Measurements from ENCODE around the gene JAK3.

JAK3 gene

GRCh38 chr19:17861542-17862402 is 14.0 kb upstream of the JAK3 start:
- no peak overlapping the region for H4K8ac ChIP-seq (ENCODE audit: low read depth, low read length)
- H4K91ac ChIP-seq (ENCODE audit: low read depth, low read length, poor library complexity) = no peak overlapping the region
- H3K4me1 ChIP-seq (ENCODE audit: control insufficient read depth in 2 of 2, insufficient read depth in 1 of 2, low read depth in 1 of 2, low read length in 2 of 2) = peaks cover 13% of the 10 kb centered on the region in 2 donors
- no peak overlapping the region for H2AK5ac ChIP-seq (ENCODE audit: low read depth, low read length)
- H3K4me3 ChIP-seq (ENCODE audit: low read length in 2 of 2) = peak overlapping the region; percentile 22 to 66
- H3K27me3 ChIP-seq (ENCODE audit: control insufficient read depth in 3 of 3, insufficient read depth in 3 of 3, low read depth in 1 of 3, low read length in 3 of 3) = no peaks in the 10 kb centered on the region
- H3K9me3 ChIP-seq (replicated peaks in 1 of 2; ENCODE audit: control insufficient read depth in 2 of 2, insufficient read depth in 1 of 2, low read depth in 1 of 2, low read length in 2 of 2) = peaks cover 0 to 2% of the 10 kb centered on the region in 2 donors
- DNase-seq (ENCODE audit: low spot score) = no peak
- no peak overlapping the region for H2BK12ac ChIP-seq (ENCODE audit: low read length)
- H2BK5ac ChIP-seq (ENCODE audit: low read length) = no peak overlapping the region
- no peak overlapping the region for H3K23ac ChIP-seq (ENCODE audit: low read depth, low read length, poor library complexity)
- no peak overlapping the region for H2BK15ac ChIP-seq (ENCODE audit: low read length)
- H3K9ac ChIP-seq (ENCODE audit: low read depth, low read length, poor library complexity) = peak overlapping the region; percentile 38
- H3K14ac ChIP-seq (ENCODE audit: low read length) = no peak overlapping the region
- peak overlapping the region; percentile 22 for H3K27ac ChIP-seq (replicated peaks; ENCODE audit: low read length)
- no peak overlapping the region for H2AFZ ChIP-seq (ENCODE audit: low read length)
- no peak overlapping the region for H2BK120ac ChIP-seq (ENCODE audit: low read depth, low read length)
- H3K4me2 ChIP-seq (ENCODE audit: insufficient read depth, low read length, poor library complexity, severe bottlenecking) = no peak overlapping the region
- no peak overlapping the region for H3K18ac ChIP-seq (ENCODE audit: low read length)
- H3K79me1 ChIP-seq (ENCODE audit: low read depth, low read length) = peaks cover 18% of the 10 kb centered on the region
- H3K36me3 ChIP-seq (replicated peaks in 1 of 2; ENCODE audit: control insufficient read depth in 2 of 2, insufficient read depth in 2 of 2, low read length in 2 of 2) = peaks cover 43 to 59% of the 10 kb centered on the region in 2 donors
- WGBS, 2 donors (ENCODE audit: extremely low coverage in 2 of 2, insufficient read length in 2 of 2, insufficient replicate concordance in 1 of 2) = no CpG with 5 or more reads among the region's 23 CpGs
- no peak overlapping the region for H3K4ac ChIP-seq (ENCODE audit: low read length)

- Histone ChIP-seq H3K4me3 (ENCODE audit: low read length in 2 of 2) (peak overlapping the region; percentile 66 to 89), H3K14ac (ENCODE audit: low read length) (no peak overlapping the region), H3K27ac (replicated peaks; ENCODE audit: low read length) (no peak overlapping the region), H2BK12ac (ENCODE audit: low read length) (no peak overlapping the region), H3K9ac (ENCODE audit: low read depth, low read length, poor library complexity) (peak overlapping the region; percentile 90), H3K4ac (ENCODE audit: low read length) (no peak overlapping the region), H3K18ac (ENCODE audit: low read length) (no peak overlapping the region), H4K8ac (ENCODE audit: low read depth, low read length) (no peak overlapping the region), H3K23ac (ENCODE audit: low read depth, low read length, poor library complexity) (no peak overlapping the region), H3K27me3 (ENCODE audit: control insufficient read depth in 3 of 3, insufficient read depth in 3 of 3, low read depth in 1 of 3, low read length in 3 of 3) (no peaks in the 10 kb centered on the region), H3K9me3 (replicated peaks in 1 of 2; ENCODE audit: control insufficient read depth in 2 of 2, insufficient read depth in 1 of 2, low read depth in 1 of 2, low read length in 2 of 2) (peaks cover 0 to 2% of the 10 kb centered on the region in 2 donors), H3K4me1 (ENCODE audit: control insufficient read depth in 2 of 2, insufficient read depth in 1 of 2, low read depth in 1 of 2, low read length in 2 of 2) (peaks cover 13% of the 10 kb centered on the region in 2 donors), H2AK5ac (ENCODE audit: low read depth, low read length) (no peak overlapping the region), H2BK15ac (ENCODE audit: low read length) (no peak overlapping the region), H2BK120ac (ENCODE audit: low read depth, low read length) (no peak overlapping the region), H2BK5ac (ENCODE audit: low read length) (no peak overlapping the region), H2AFZ (ENCODE audit: low read length) (no peak overlapping the region), H3K36me3 (replicated peaks in 1 of 2; ENCODE audit: control insufficient read depth in 2 of 2, insufficient read depth in 2 of 2, low read length in 2 of 2) (peaks cover 43 to 56% of the 10 kb centered on the region in 2 donors), H4K91ac (ENCODE audit: low read depth, low read length, poor library complexity) (no peak overlapping the region), H3K79me1 (ENCODE audit: low read depth, low read length) (peaks cover 18% of the 10 kb centered on the region), H3K4me2 (ENCODE audit: insufficient read depth, low read length, poor library complexity, severe bottlenecking) (peak overlapping the region; percentile 84)
- no peak for DNase-seq (ENCODE audit: low spot score)
- no CpG with 5 or more reads among the region's 7 CpGs for WGBS, 2 donors (ENCODE audit: extremely low coverage in 2 of 2, insufficient read length in 2 of 2, insufficient replicate concordance in 1 of 2)
These were observed 13.2 kb upstream of the JAK3 start for GRCh38 chr19:17860993-17861360.

GRCh38 chr19:17860331-17860992 is 12.7 kb upstream of the JAK3 start:
- WGBS, 2 donors (ENCODE audit: extremely low coverage in 2 of 2, insufficient read length in 2 of 2, insufficient replicate concordance in 1 of 2) = no CpG with 5 or more reads among the region's 22 CpGs
- H2AK5ac ChIP-seq (ENCODE audit: low read depth, low read length) = peak overlapping the region; percentile 97
- peaks cover 0 to 2% of the 10 kb centered on the region in 2 donors for H3K9me3 ChIP-seq (replicated peaks in 1 of 2; ENCODE audit: control insufficient read depth in 2 of 2, insufficient read depth in 1 of 2, low read depth in 1 of 2, low read length in 2 of 2)
- H4K91ac ChIP-seq (ENCODE audit: low read depth, low read length, poor library complexity) = no peak overlapping the region
- no peak overlapping the region for H4K8ac ChIP-seq (ENCODE audit: low read depth, low read length)
- no peak overlapping the region for H2BK120ac ChIP-seq (ENCODE audit: low read depth, low read length)
- no peak overlapping the region for H2BK15ac ChIP-seq (ENCODE audit: low read length)
- H3K4ac ChIP-seq (ENCODE audit: low read length) = no peak overlapping the region
- H3K4me3 ChIP-seq (ENCODE audit: low read length in 2 of 2) = peak overlapping the region; percentile 66 to 89
- H3K14ac ChIP-seq (ENCODE audit: low read length) = peak overlapping the region; percentile 71
- no peak for DNase-seq (ENCODE audit: low spot score)
- H3K4me1 ChIP-seq (ENCODE audit: control insufficient read depth in 2 of 2, insufficient read depth in 1 of 2, low read depth in 1 of 2, low read length in 2 of 2) = peaks cover 13% of the 10 kb centered on the region in 2 donors
- no peak overlapping the region for H2BK12ac ChIP-seq (ENCODE audit: low read length)
- H3K27ac ChIP-seq (replicated peaks; ENCODE audit: low read length) = no peak overlapping the region
- H3K18ac ChIP-seq (ENCODE audit: low read length) = peak overlapping the region; percentile 91
- no peak overlapping the region for H3K23ac ChIP-seq (ENCODE audit: low read depth, low read length, poor library complexity)
- peak overlapping the region; percentile 96 for H3K9ac ChIP-seq (ENCODE audit: low read depth, low read length, poor library complexity)
- H3K36me3 ChIP-seq (replicated peaks in 1 of 2; ENCODE audit: control insufficient read depth in 2 of 2, insufficient read depth in 2 of 2, low read length in 2 of 2) = peaks cover 39 to 51% of the 10 kb centered on the region in 2 donors
- H3K4me2 ChIP-seq (ENCODE audit: insufficient read depth, low read length, poor library complexity, severe bottlenecking) = peak overlapping the region; percentile 84
- H2BK5ac ChIP-seq (ENCODE audit: low read length) = peak overlapping the region; percentile 75
- no peak overlapping the region for H2AFZ ChIP-seq (ENCODE audit: low read length)
- peaks cover 14% of the 10 kb centered on the region for H3K79me1 ChIP-seq (ENCODE audit: low read depth, low read length)
- H3K27me3 ChIP-seq (ENCODE audit: control insufficient read depth in 3 of 3, insufficient read depth in 3 of 3, low read depth in 1 of 3, low read length in 3 of 3) = no peaks in the 10 kb centered on the region
